Fibroblast of skin of right quadriceps (primary cell): Measurements from ENCODE around the gene TMX4.
"Not testable (repeated sequence)": the region's sequence is repeated elsewhere in the genome, so short reads cannot be mapped to it uniquely, and the experiment has no call there.

Experiments used
- DNase-seq: peaks from one replicate; pipeline ENCODE4 v3.0.0-alpha.2; 2013

The TMX4 gene

GRCh38 chr20:8019246-8019997 is at the start of gene TMX4:
TSS of gene TMX4 (minus strand) at chr20:8019761. CDS start at chr20:8019613, 148 bp downstream.
- DNase-seq, result peak; percentile 92

- no peak for DNase-seq
These were observed 47.5 kb upstream of the TMX4 start for GRCh38 chr20:8067082-8067481.

GRCh38 chr20:8066662-8067061 is 47.1 kb upstream of the TMX4 start:
- no peak for DNase-seq

GRCh38 chr20:8065691-8066090 is 46.1 kb upstream of the TMX4 start:
- no peak for DNase-seq

- DNase-seq, result no peak
These were observed 43.2 kb upstream of the TMX4 start for GRCh38 chr20:8062756-8063155.

GRCh38 chr20:8061861-8062518 is 42.4 kb upstream of the TMX4 start:
- DNase-seq, result no peak

- no peak for DNase-seq
These were observed 41.4 kb upstream of the TMX4 start for GRCh38 chr20:8060977-8061376.

- no peak for DNase-seq
These were observed 38.3 kb upstream of the TMX4 start for GRCh38 chr20:8057871-8058270.

GRCh38 chr20:8055096-8055495 is 35.5 kb upstream of the TMX4 start:
- no peak for DNase-seq

GRCh38 chr20:8050157-8050837 is 30.7 kb upstream of the TMX4 start:
- no peak for DNase-seq

- DNase-seq, result no peak
These were observed 29.7 kb upstream of the TMX4 start for GRCh38 chr20:8049310-8049709.

GRCh38 chr20:8045946-8046345 is 26.4 kb upstream of the TMX4 start:
- no peak for DNase-seq

- DNase-seq, result peak; percentile 47
These were observed 24.2 kb upstream of the TMX4 start for GRCh38 chr20:8043687-8044282.

GRCh38 chr20:8039042-8039441 is 19.5 kb upstream of the TMX4 start:
- DNase-seq, result no peak

GRCh38 chr20:8036771-8037170 is 17.2 kb upstream of the TMX4 start:
- no peak for DNase-seq

GRCh38 chr20:8033151-8033841 is 13.7 kb upstream of the TMX4 start:
- DNase-seq, result no peak

- DNase-seq, result no peak
These were observed 12.9 kb upstream of the TMX4 start for GRCh38 chr20:8032499-8032898.

- not testable (repeated sequence) for DNase-seq
These were observed 12.0 kb upstream of the TMX4 start for GRCh38 chr20:8031539-8031938.

GRCh38 chr20:8021541-8022269 is 2.1 kb upstream of the TMX4 start:
- no peak for DNase-seq

GRCh38 chr20:8020314-8021079 is 936 bp upstream of the TMX4 start:
- DNase-seq, result peak; percentile 2

GRCh38 chr20:8019998-8020247 is 362 bp upstream of the TMX4 start:
- DNase-seq, result no peak

- DNase-seq, result peak; percentile 49
These were observed 659 bp downstream of the TMX4 start for GRCh38 chr20:8018958-8019245.
